ENCODE data around the gene ZBTB17.

The ZBTB17 gene

DNA sequence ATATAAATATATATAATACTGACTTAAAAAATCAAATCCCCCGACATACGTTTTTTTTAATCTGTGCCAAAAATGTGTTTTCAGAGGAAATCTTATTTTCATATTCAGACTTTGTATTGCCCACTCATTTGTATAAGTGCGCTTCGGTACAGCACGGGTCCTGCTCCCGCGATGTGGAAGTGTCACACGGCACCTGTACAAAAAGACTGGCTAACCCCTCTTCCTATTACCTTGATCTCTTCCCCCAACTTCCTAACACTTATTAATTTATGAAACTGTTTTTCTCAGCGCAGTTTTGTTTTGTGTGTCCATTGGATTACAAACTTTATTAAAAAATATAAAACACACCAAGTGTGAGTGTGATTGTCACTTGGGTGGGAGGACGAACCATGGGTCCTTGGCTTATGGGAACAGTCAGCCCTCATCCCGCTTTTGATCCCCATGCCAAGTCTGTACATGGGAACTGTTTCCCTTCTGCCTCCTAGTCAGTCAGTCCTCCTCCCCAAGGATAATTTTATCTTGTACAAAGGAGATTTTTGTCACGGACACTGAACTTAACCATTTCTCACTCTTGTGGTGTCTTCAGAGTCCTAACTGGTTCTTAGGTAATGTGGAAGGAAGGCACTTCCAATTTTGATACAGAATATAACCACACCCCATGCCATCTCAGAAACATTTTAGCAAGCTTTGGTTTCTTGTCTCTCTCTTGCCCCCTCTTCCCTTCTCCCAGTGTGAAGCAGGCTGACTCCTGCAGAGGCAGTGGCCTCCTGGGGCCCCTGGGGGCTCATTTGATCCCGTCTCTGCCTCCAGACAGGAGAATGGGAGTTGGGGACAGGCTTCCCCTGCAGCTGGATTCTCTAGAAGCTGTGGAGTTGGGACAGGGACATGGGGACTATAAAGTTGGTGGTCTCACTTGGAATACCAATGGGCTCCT, 35.5 kb downstream of the ZBTB17 start:
- TF ChIP-seq ZNF274 (IDR thresholded peaks at IDR 0.05; ENCODE audit: low read depth, low read length) (no peak), SUZ12 (IDR thresholded peaks at IDR 0.05; ENCODE audit: extremely low read depth, insufficient read depth, insufficient read length) (no peak), YY1 (IDR thresholded peaks at IDR 0.05; ENCODE audit: insufficient read depth, insufficient read length) (no peak)
- Histone ChIP-seq H3K36me3 (ENCODE audit: insufficient read depth, insufficient read length, low read length) (peaks cover 90% of the 10 kb centered on the region), H3K4me1 (ENCODE audit: insufficient read depth, insufficient read length) (no peaks in the 10 kb centered on the region), H3K4me3 (ENCODE audit: insufficient read length, low read depth) (no peak overlapping the region), H3K27me3 (ENCODE audit: insufficient read depth, insufficient read length) (no peaks in the 10 kb centered on the region), H3K9me3 (ENCODE audit: insufficient read depth, low read length) (no peaks in the 10 kb centered on the region), H3K9ac (ENCODE audit: insufficient read length, low read depth) (no peak overlapping the region)
- DNase-seq (ENCODE audit: low read depth, low spot score): no peak

DNA sequence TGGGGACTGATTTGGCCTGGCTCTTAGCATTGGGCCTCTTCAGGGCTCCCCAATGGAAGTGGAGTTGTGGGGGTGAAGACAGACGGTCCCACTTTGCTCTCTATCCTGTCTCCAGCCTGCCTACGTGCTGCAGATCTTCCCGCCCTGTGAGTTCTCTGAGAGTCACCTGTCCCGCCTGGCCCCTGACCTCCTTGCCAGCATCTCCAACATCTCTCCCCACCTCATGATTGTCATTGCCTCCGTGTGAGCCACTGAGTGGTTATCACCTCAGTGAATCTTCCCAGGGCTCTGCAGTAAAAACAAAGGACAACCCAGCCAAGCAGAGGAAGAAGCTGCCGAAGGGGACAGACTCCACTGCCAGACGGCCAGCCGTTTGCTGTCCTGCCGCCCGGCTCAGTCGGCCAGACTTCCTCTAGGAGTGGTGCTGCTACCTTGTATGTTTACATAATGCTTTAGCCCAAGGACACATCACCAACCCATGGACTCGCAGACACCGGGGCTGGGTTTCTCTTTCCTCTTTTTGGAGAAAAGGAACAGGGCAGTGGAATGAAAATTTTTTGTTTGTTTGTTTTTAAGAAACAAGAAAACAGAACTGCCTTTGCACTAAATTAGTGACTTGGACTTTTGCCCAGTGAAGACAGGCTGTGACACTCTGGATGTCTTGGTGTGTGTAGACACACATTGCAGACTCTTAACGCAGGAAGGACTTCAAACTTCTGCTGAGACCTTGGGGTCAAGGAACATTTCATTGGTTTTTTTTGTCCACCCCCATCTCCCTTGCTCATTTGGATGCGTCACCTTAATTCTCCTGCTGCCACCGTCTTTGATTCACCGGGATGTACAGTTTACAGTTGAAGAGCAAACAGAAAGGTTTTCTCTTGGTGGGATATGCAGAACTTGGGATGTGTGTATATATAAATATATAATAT, 36.5 kb downstream of the ZBTB17 start:
- H3K9me3 ChIP-seq (ENCODE audit: insufficient read depth, low read length): no peaks in the 10 kb centered on the region
- no peak overlapping the region for H3K9ac ChIP-seq (ENCODE audit: insufficient read length, low read depth)
- no peak for TF ChIP-seq YY1 (IDR thresholded peaks at IDR 0.05; ENCODE audit: insufficient read depth, insufficient read length)
- TF ChIP-seq SUZ12 (IDR thresholded peaks at IDR 0.05; ENCODE audit: extremely low read depth, insufficient read depth, insufficient read length): no peak
- TF ChIP-seq ZNF274 (IDR thresholded peaks at IDR 0.05; ENCODE audit: low read depth, low read length): no peak
- peaks cover 91% of the 10 kb centered on the region for H3K36me3 ChIP-seq (ENCODE audit: insufficient read depth, insufficient read length, low read length)
- H3K4me3 ChIP-seq (ENCODE audit: insufficient read length, low read depth): no peak overlapping the region
- H3K4me1 ChIP-seq (ENCODE audit: insufficient read depth, insufficient read length): no peaks in the 10 kb centered on the region
- DNase-seq (ENCODE audit: low read depth, low spot score): no peak
- no peaks in the 10 kb centered on the region for H3K27me3 ChIP-seq (ENCODE audit: insufficient read depth, insufficient read length)

DNA sequence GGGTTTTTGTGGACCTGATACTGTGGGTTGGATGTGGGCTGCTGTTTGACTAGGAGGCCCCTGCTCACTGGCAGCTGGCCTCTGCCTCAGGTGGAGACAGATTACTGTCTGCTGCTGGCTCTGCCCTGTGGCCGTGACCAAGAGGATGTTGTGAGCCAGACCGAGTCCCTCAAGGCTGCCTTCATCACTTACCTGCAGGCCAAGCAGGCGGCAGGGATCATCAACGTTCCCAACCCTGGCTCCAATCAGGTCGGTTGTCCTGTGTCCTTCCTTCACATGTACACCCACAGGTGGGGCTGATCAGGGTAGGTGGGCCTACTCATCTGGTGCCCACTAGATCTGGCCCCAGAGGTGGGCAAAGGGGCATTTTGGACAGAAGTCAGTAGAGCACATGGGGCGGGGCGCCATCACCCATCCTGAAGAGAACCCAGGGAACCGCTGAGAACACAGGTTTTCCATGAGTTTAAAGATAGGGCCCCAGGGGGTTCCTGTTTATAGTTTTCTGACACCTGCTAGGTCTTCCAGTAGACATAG, 37.2 kb downstream of the ZBTB17 start:
- TF ChIP-seq YY1 (IDR thresholded peaks at IDR 0.05; ENCODE audit: insufficient read depth, insufficient read length): no peak
- TF ChIP-seq ZNF274 (IDR thresholded peaks at IDR 0.05; ENCODE audit: low read depth, low read length): no peak
- TF ChIP-seq SUZ12 (IDR thresholded peaks at IDR 0.05; ENCODE audit: extremely low read depth, insufficient read depth, insufficient read length): no peak
- H3K9ac ChIP-seq (ENCODE audit: insufficient read length, low read depth): no peak overlapping the region
- DNase-seq (ENCODE audit: low read depth, low spot score): no peak
- H3K27me3 ChIP-seq (ENCODE audit: insufficient read depth, insufficient read length): no peaks in the 10 kb centered on the region
- no peak overlapping the region for H3K4me3 ChIP-seq (ENCODE audit: insufficient read length, low read depth)
- H3K9me3 ChIP-seq (ENCODE audit: insufficient read depth, low read length): no peaks in the 10 kb centered on the region
- H3K4me1 ChIP-seq (ENCODE audit: insufficient read depth, insufficient read length): no peaks in the 10 kb centered on the region
- H3K36me3 ChIP-seq (ENCODE audit: insufficient read depth, insufficient read length, low read length): peaks cover 91% of the 10 kb centered on the region

DNA sequence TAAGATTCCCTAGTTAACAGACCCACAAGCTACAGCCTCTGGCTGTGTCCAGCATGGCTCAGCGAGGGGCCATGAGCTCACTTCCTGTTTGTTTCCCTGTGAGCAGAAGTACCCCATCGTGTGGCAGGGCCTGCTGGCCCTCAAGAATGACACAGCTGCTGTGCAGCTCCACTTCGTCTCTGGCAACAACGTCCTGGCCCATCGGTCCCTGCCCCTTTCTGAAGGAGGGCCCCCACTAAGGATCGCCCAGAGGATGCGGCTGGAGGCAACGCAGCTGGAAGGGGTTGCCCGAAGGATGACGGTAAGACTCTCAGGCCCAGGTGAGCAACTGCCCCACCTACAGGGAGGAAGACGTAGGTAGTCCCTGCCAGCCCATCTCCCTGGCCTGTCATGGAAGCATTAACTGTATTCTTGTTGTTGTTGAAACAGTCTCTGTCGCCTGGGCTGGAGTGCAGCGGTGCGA, 38.2 kb downstream of the ZBTB17 start:
- TF ChIP-seq ZNF274 (IDR thresholded peaks at IDR 0.05; ENCODE audit: low read depth, low read length) (no peak), SUZ12 (IDR thresholded peaks at IDR 0.05; ENCODE audit: extremely low read depth, insufficient read depth, insufficient read length) (no peak), YY1 (IDR thresholded peaks at IDR 0.05; ENCODE audit: insufficient read depth, insufficient read length) (no peak)
- Histone ChIP-seq H3K27me3 (ENCODE audit: insufficient read depth, insufficient read length) (no peaks in the 10 kb centered on the region), H3K4me3 (ENCODE audit: insufficient read length, low read depth) (no peak overlapping the region), H3K4me1 (ENCODE audit: insufficient read depth, insufficient read length) (no peaks in the 10 kb centered on the region), H3K36me3 (ENCODE audit: insufficient read depth, insufficient read length, low read length) (peaks cover 91% of the 10 kb centered on the region), H3K9ac (ENCODE audit: insufficient read length, low read depth) (no peak overlapping the region), H3K9me3 (ENCODE audit: insufficient read depth, low read length) (no peaks in the 10 kb centered on the region)
- DNase-seq (ENCODE audit: low read depth, low spot score): no peak

DNA sequence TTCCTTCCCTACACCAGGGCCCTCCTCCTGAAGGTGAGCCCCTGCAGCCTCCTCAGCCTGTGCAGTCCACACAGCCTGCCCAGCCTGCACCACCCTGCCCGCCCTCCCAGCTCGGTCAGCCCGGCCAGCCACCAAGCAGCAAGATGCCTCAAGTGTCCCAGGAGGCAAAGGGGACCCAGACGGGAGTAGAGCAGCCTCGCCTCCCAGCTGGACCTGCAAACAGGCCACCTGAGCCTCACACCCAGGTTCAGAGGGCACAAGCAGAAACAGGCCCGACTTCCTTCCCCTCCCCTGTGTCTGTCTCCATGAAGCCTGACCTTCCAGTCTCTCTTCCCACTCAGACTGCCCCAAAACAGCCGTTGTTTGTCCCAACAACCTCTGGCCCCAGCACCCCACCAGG, 38.8 kb downstream of the ZBTB17 start:
- Histone ChIP-seq H3K4me3 (ENCODE audit: insufficient read length, low read depth) (no peak overlapping the region), H3K36me3 (ENCODE audit: insufficient read depth, insufficient read length, low read length) (peaks cover 91% of the 10 kb centered on the region), H3K9ac (ENCODE audit: insufficient read length, low read depth) (no peak overlapping the region), H3K9me3 (ENCODE audit: insufficient read depth, low read length) (no peaks in the 10 kb centered on the region), H3K4me1 (ENCODE audit: insufficient read depth, insufficient read length) (no peaks in the 10 kb centered on the region), H3K27me3 (ENCODE audit: insufficient read depth, insufficient read length) (no peaks in the 10 kb centered on the region)
- no peak for DNase-seq (ENCODE audit: low read depth, low spot score)
- TF ChIP-seq ZNF274 (IDR thresholded peaks at IDR 0.05; ENCODE audit: low read depth, low read length) (no peak), SUZ12 (IDR thresholded peaks at IDR 0.05; ENCODE audit: extremely low read depth, insufficient read depth, insufficient read length) (no peak), YY1 (IDR thresholded peaks at IDR 0.05; ENCODE audit: insufficient read depth, insufficient read length) (no peak)

DNA sequence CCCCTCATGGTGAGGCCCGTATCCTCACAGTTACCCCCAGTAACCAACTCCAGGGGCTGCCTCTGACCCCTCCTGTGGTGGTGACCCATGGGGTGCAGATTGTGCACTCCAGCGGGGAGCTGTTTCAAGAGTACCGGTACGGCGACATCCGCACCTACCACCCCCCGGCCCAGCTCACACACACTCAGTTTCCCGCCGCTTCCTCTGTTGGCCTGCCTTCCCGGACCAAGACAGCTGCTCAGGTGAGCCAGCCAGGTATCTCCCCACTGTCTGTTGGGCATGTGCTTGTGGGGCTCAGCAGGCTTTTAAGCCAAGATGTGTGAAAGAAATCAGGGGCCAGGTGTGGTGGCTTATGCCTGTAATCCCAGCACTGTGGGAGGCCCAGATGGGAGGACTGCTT, 39.9 kb downstream of the ZBTB17 start:
- DNase-seq (ENCODE audit: low read depth, low spot score): no peak
- H3K27me3 ChIP-seq (ENCODE audit: insufficient read depth, insufficient read length): no peaks in the 10 kb centered on the region
- H3K4me1 ChIP-seq (ENCODE audit: insufficient read depth, insufficient read length): no peaks in the 10 kb centered on the region
- peaks cover 92% of the 10 kb centered on the region for H3K36me3 ChIP-seq (ENCODE audit: insufficient read depth, insufficient read length, low read length)
- TF ChIP-seq YY1 (IDR thresholded peaks at IDR 0.05; ENCODE audit: insufficient read depth, insufficient read length) (no peak), ZNF274 (IDR thresholded peaks at IDR 0.05; ENCODE audit: low read depth, low read length) (no peak), SUZ12 (IDR thresholded peaks at IDR 0.05; ENCODE audit: extremely low read depth, insufficient read depth, insufficient read length) (no peak)
- no peak overlapping the region for H3K4me3 ChIP-seq (ENCODE audit: insufficient read length, low read depth)
- no peaks in the 10 kb centered on the region for H3K9me3 ChIP-seq (ENCODE audit: insufficient read depth, low read length)
- H3K9ac ChIP-seq (ENCODE audit: insufficient read length, low read depth): no peak overlapping the region

All from NT2/D1 (cell line).